RWPE1 (cell line): ENCODE results near the gene SYVN1.
"Not testable (repeated sequence)": the region's sequence is repeated elsewhere in the genome, so short reads cannot be mapped to it uniquely, and the experiment has no call there.

Source experiments
- CTCF ChIA-PET: fragments of 350-600 bp; sonication (Branson Sonifier 250); formaldehyde crosslinking; extraction: SDS; loops from one replicate; lab custom pipeline; 2021; lab: Yijun Ruan, JAX
- POLR2A ChIA-PET: fragments of 400-600 bp; formaldehyde crosslinking; extraction: SDS; loops from one replicate; lab custom pipeline; 2020; ENCODE audit warnings: antibody characterized with exemption; ENCODE audit not compliant: low non-redundant PET; lab: Yijun Ruan, JAX
- DNase-seq: peaks from one replicate; pipeline ENCODE4 v3.0.0; 2012; ENCODE audit warnings: low spot score
- H3K27ac ChIP-seq: fragments of 450-650 bp; 2 replicates; pipeline ENCODE4 v1.5.1; 2017
- TF ChIP-seq, protein P1 (sequence below): fragments of 450-650 bp; conservative IDR thresholded peaks from 2 replicates; pipeline ENCODE4 v1.5.1; 2017; ENCODE audit warnings: low read depth, mild to moderate bottlenecking

SYVN1 gene

DNA sequence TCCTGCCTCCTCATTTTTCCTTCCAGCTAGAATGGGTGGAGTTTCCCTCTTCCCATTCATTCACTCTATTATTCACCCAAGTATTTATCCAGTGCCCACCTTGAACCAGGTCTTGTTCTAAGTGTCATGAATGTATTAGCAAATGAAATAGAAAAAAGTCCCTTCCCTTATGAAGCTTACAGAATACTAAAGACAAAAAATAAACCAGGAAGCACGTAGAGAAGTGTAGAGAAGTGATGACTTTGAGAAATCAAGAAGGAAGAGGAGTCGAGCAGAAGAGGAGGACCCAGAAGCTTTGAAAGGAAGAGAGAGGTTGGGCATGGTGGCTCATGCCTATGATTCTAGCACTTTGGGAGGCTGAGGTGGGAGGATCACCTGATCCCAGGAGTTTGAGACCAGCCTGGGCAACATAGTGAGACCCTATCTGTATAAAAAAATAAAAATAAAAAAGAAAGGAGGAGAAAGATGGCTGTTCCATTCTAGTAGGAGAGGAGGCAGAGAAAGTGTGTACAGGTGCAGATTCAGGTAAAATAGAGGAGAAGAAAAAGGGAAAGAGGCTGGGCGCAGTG is 17.1 kb upstream of the SYVN1 start:
- TF ChIP-seq, protein P1, sequence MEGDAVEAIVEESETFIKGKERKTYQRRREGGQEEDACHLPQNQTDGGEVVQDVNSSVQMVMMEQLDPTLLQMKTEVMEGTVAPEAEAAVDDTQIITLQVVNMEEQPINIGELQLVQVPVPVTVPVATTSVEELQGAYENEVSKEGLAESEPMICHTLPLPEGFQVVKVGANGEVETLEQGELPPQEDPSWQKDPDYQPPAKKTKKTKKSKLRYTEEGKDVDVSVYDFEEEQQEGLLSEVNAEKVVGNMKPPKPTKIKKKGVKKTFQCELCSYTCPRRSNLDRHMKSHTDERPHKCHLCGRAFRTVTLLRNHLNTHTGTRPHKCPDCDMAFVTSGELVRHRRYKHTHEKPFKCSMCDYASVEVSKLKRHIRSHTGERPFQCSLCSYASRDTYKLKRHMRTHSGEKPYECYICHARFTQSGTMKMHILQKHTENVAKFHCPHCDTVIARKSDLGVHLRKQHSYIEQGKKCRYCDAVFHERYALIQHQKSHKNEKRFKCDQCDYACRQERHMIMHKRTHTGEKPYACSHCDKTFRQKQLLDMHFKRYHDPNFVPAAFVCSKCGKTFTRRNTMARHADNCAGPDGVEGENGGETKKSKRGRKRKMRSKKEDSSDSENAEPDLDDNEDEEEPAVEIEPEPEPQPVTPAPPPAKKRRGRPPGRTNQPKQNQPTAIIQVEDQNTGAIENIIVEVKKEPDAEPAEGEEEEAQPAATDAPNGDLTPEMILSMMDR, result no peak
- H3K27ac ChIP-seq, result peak overlapping the region; percentile 87
- ChIA-PET CTCF (interaction anchor here (0.6 kb wide), 1 partner anchor 1111 kb away, joined by 3 read pairs; no protein-coding TSS in a partner anchor), POLR2A (no interaction called here)
- no peak for DNase-seq

DNA sequence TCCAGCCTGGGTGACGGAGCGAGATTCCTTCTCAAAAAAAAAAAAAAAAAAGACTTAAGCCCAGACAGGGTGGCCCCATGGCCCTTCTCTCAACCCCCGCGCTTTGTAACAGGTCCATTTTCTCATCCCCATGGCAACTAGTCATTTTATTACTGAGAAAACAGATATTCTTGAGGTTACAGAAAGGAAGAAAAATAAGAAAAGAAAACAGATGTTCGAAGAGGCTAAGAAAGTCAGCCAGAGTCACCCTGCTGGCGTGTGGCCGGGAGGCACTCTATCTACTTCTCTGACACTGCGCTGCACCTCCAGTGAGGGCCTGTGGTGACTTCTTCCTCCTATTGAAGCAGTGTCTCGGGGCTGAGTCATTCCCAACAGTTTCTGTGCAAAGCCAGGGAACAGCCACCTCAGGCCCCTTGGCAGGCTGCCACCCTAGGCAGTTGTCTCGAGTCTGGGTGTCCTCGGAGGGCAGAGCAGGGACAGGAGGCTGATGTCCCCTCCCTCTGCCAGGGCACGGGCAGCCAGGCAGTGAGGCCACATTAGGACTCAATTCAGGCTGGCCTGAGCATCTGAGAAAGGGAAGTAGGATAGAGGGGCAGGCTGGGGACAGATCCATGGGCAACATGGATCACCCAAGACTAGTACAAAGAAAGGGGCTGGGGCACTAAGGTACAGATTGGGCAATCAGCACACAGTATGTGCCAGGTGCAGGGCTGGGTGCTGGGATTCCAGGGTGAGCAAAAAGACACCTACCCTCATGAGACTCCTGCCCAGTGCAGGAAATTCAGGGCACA is 16.4 kb upstream of the SYVN1 start:
- TF ChIP-seq, protein P1, result no peak
- ChIA-PET POLR2A (no interaction called here), CTCF (interaction anchor here (0.6 kb wide), 1 partner anchor 1111 kb away, joined by 3 read pairs; no protein-coding TSS in a partner anchor)
- peak overlapping the region; percentile 87 for H3K27ac ChIP-seq
- peak; percentile 72 for DNase-seq

GRCh38 chr11:65150131-65150508 is 15.8 kb upstream of the SYVN1 start:
- H3K27ac ChIP-seq, result peak overlapping the region; percentile 87
- POLR2A ChIA-PET, CTCF ChIA-PET: not testable (repeated sequence)

GRCh38 chr11:65148657-65149056 is 14.3 kb upstream of the SYVN1 start:
- POLR2A ChIA-PET, result no interaction called here
- TF ChIP-seq, protein P1, result no peak
- CTCF ChIA-PET, result no interaction called here
- DNase-seq, result no peak
- no peak overlapping the region for H3K27ac ChIP-seq

More at GRCh38 chr11:65150131-65150508, 15.8 kb upstream of the SYVN1 start:
- DNase-seq, result not testable (repeated sequence)

DNA sequence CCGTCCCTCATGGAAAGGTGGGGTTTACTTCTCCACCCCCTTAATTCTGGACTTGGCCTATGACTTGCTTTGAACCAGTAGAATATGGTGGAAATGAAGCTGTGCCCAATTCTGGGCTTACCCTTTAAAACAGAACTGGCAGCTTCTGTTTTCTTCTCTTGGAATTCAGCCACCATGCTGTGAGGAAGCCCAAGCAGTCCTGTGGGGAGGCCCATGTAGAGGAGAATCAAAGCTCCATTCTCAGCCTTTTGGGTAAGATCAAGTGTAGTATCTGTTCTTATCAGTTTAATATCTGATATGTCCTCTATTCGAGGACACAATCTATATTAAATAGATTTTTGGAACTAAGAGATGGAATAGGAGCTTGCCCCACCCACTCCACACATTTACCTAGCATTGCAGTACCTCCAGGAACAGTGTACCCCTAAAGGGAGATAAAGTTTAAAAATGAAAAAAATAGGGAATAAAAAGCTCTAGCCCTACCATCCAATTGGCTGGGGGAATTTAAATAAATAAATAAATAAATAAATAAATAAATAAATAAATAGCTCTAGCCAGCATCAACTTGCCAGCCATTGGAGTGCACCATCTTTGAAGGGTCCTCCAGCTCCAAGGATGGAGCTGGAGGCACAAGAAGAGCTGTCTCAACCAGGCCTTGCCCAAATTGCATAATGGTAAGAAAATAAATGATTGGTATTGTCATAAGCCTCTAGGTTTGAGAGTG is 13.2 kb upstream of the SYVN1 start:
- POLR2A ChIA-PET, result interaction anchor here (0.6 to 0.8 kb wide), 2 partner anchors 13 to 22 kb away, joined by 3 to 4 read pairs; partner anchors contain the start of gene SYVN1
- H3K27ac ChIP-seq, result no peak overlapping the region
- CTCF ChIA-PET, result no interaction called here
- TF ChIP-seq, protein P1, result no peak
- no peak for DNase-seq

DNA sequence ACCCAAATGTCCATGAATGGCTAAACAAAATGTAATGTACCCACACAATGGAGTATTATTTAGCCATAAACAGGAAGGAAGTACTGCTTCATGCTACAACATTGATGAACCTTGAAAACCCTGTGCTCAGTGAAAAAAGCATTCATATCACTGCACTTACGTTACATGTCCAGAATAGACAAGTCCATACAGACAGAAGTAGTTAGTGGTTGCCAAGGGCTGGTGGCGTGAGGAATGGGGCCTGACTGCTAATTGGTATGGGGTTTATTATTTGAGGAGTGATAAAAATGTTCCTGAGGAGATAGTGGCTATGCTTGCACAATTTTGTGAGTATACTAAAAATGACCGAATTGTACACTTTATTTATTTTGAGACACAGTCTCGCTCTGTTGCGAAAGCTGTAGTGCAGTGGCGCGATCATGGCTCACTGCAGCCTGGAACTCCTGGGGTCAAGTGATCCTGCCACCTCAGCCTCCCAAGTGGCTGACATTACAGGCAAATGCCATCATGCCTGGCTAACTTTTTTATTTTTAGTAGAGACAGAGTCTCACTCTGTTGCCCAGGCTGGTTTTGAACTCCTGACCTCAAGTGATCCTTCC is 7.7 kb upstream of the SYVN1 start:
- POLR2A ChIA-PET, result no interaction called here
- CTCF ChIA-PET, result no interaction called here

More for the DNA sequence above, 7.7 kb upstream of the SYVN1 start:
- H3K27ac ChIP-seq, result no peak overlapping the region
- no peak for DNase-seq
- TF ChIP-seq, protein P1, result no peak
